Smooth muscle cell (in vitro differentiated cells): ENCODE data around the gene TENT4A. TPM values are rescaled to one million over a fixed set of nuclear protein-coding genes. Genes with fewer than 3 reads are reported as not detected.

Experiments
- DNase-seq: peaks from one replicate; lab custom pipeline; 2025; ENCODE audit not compliant: unreplicated experiment; lab: John Stamatoyannopoulos, UW
- H2AFZ ChIP-seq: fragments of 200-600 bp; sonication (generic); 2 replicates; pipeline ENCODE4 v1.6.0; 2016; ENCODE audit warnings: antibody characterized with exemption, low read depth, mild to moderate bottlenecking
- H3F3A ChIP-seq: fragments of 200-600 bp; sonication (generic); 2 replicates; pipeline ENCODE4 v1.6.0; 2017; ENCODE audit warnings: antibody characterized with exemption, low read depth
- H3K27ac ChIP-seq: fragments of 200-600 bp; sonication (generic); 2 replicates; pipeline ENCODE4 v1.5.1; 2016; ENCODE audit warnings: low read depth, mild to moderate bottlenecking
- H3K27me3 ChIP-seq: fragments of 200-600 bp; sonication (generic); 2 replicates; pipeline ENCODE4 v1.6.1; 2016; ENCODE audit warnings: low read depth, mild to moderate bottlenecking
- H3K36me3 ChIP-seq: fragments of 200-600 bp; sonication (generic); 2 replicates; pipeline ENCODE4 v1.5.1; 2016; ENCODE audit warnings: low read depth
- H3K4me1 ChIP-seq: fragments of 200-600 bp; sonication (generic); 2 replicates; pipeline ENCODE4 v1.5.1; 2016; ENCODE audit warnings: low read depth
- H3K4me2 ChIP-seq: fragments of 200-600 bp; sonication (generic); 2 replicates; pipeline ENCODE4 v1.6.0; 2016; ENCODE audit warnings: mild to moderate bottlenecking
- H3K4me3 ChIP-seq: fragments of 200-600 bp; sonication (generic); 2 replicates; pipeline ENCODE4 v1.5.1; 2016; ENCODE audit warnings: mild to moderate bottlenecking
- H3K79me2 ChIP-seq: fragments of 200-600 bp; sonication (generic); 2 replicates; pipeline ENCODE4 v1.6.0; 2016; ENCODE audit warnings: low read depth, mild to moderate bottlenecking
- H3K9ac ChIP-seq: fragments of 200-600 bp; sonication (generic); 2 replicates; pipeline ENCODE4 v1.6.0; 2016; ENCODE audit warnings: low read depth
- H3K9me3 ChIP-seq: fragments of 200-600 bp; sonication (generic); replicated peaks from 2 replicates; pipeline ENCODE4 v1.5.1; 2016; ENCODE audit warnings: low read depth
- H4K20me1 ChIP-seq: fragments of 200-600 bp; sonication (generic); 2 replicates; pipeline ENCODE4 v1.6.0; 2016; ENCODE audit warnings: low read depth
- WGBS: methylation state at CpG from one replicate; pipeline ENCODE4 v1.1.7; 2016; ENCODE audit warnings: low lambda C conversion rate; 5-methylcytosine and 5-hydroxymethylcytosine counted together
- polyA plus RNA-seq: library from polyadenylated mRNA; unstranded; fragments of >200 nt; fragmentation: Nextera tagmentation; extraction: Ambion mirVana; gene quantifications from 2 replicates; pipeline ENCODE4 v1.2.1, GENCODE V29; 2016
- total RNA-seq: library from RNA; depleted of rRNA; stranded (reverse); fragments of >200 nt; gene quantifications from 2 replicates; pipeline ENCODE4 v1.2.3, GENCODE V29; 2014
- TF ChIP-seq, protein P1 (sequence below): fragments of 200-600 bp; sonication (generic); IDR thresholded peaks from 2 replicates; pipeline ENCODE4 v1.5.1; 2017; ENCODE audit warnings: borderline replicate concordance, mild to moderate bottlenecking, antibody characterized with exemption; ENCODE audit not compliant: insufficient read depth, poor library complexity, severe bottlenecking

TENT4A gene
- total and polyA plus RNA-seq, 2 experiments from 2014 or later, result 10.0 to 16.2 TPM

DNA sequence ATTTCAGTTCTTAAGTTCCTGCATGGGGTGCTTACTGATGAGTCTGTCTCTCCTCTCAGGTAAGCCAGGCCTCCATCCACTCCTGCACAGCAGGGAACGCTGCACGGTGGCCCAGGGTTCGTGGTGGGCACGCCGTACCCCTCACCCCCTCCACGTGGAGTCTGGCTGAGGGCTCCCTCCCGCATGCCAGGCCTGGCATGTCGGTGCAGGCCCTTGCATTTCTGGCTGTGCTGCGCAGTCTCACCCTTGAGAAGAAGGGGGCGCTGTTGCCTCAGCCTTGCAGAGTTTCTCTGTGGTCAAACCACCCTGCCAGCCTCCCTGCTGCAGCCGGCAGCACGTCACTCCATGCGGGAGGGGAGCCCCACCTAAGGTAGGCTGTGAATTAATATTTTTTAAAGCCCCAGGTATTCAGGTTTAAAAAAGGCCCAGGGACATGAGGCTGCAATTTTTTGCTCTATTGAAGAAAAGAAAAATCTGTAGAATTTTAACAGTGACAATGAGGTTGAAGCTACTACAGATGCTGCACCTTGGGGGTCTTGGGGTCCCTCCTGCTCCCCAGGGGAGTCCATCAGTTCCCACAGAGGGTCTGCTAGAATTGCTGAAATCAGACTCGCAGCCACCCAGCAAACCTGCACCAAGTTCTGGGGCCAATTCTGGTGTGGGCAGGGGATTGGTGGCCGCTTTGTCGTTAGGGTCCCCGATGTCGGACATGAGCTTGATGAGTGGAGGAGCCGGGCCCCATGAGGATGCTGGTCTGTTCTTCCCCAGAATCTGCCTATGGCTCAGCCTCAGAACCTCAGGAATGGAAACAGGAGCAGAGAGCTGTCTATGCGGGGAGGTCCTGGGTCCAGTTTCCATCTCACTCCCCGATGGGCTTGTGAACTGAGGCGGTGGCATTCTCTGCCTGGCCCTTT, 52.6 kb downstream of the TENT4A start:
- peak overlapping the region; percentile 57 for H3K4me2 ChIP-seq
- H3K27ac ChIP-seq, result peak overlapping the region; percentile 36

GRCh38 chr5:6766604-6767093, 53.4 kb downstream of the TENT4A start:
- Histone ChIP-seq H3F3A (no peaks in the 10 kb centered on the region), H3K9me3 (no peaks in the 10 kb centered on the region), H3K27me3 (no peaks in the 10 kb centered on the region), H3K27ac (peak overlapping the region; percentile 67), H3K79me2 (no peaks in the 10 kb centered on the region), H4K20me1 (no peaks in the 10 kb centered on the region), H2AFZ (no peak overlapping the region), H3K4me1 (peaks cover 4% of the 10 kb centered on the region), H3K9ac (no peak overlapping the region), H3K4me3 (no peak overlapping the region), H3K4me2 (peak overlapping the region; percentile 23), H3K36me3 (no peaks in the 10 kb centered on the region)
- peak; percentile 57 for DNase-seq
- TF ChIP-seq, protein P1, sequence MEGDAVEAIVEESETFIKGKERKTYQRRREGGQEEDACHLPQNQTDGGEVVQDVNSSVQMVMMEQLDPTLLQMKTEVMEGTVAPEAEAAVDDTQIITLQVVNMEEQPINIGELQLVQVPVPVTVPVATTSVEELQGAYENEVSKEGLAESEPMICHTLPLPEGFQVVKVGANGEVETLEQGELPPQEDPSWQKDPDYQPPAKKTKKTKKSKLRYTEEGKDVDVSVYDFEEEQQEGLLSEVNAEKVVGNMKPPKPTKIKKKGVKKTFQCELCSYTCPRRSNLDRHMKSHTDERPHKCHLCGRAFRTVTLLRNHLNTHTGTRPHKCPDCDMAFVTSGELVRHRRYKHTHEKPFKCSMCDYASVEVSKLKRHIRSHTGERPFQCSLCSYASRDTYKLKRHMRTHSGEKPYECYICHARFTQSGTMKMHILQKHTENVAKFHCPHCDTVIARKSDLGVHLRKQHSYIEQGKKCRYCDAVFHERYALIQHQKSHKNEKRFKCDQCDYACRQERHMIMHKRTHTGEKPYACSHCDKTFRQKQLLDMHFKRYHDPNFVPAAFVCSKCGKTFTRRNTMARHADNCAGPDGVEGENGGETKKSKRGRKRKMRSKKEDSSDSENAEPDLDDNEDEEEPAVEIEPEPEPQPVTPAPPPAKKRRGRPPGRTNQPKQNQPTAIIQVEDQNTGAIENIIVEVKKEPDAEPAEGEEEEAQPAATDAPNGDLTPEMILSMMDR, result no peak
- WGBS, result 51% methylated on average over 12 of the region's 12 CpGs

More for the DNA sequence above, 52.6 kb downstream of the TENT4A start:
- TF ChIP-seq, protein P1, result peak; percentile 82
- Histone ChIP-seq H3K79me2 (no peaks in the 10 kb centered on the region), H3K9me3 (no peaks in the 10 kb centered on the region), H3K9ac (no peak overlapping the region), H3K4me1 (peaks cover 4% of the 10 kb centered on the region), H2AFZ (no peak overlapping the region), H3F3A (no peaks in the 10 kb centered on the region), H4K20me1 (no peaks in the 10 kb centered on the region), H3K4me3 (no peak overlapping the region), H3K27me3 (no peaks in the 10 kb centered on the region), H3K36me3 (no peaks in the 10 kb centered on the region)
- DNase-seq, result peak; percentile 25
- 50% methylated on average over 22 of the region's 22 CpGs for WGBS

DNA sequence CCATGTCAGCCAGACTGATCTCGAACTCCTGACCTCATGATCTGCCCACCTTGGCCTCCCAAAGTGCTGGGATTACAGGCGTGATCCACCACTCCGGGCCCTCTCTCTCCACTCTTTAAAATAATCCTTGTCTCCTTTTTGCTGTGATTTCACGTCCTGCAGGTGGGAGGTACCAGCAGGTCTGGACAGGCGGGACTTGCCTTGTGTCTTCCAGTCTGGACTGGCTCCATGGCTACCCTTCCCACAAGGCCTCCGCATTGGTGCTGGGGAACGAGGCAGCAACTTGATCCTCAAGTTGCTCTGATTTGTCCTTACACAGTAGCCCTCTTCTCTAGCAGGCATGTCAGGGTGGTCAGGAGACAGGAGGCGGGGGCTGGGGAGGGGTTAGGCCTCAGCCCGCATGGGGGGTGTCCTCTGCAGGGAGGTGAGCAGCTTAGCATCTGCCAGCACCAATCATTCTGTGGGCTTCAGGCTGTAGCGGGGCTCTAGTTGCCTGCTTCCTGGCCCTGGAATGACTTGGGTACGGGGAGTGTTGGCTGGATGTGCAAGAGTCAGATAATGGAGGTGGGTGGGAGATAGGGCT, 54.3 kb downstream of the TENT4A start:
- H3K4me2 ChIP-seq, result no peak overlapping the region
- H3K4me1 ChIP-seq, result peaks cover 4% of the 10 kb centered on the region
- TF ChIP-seq, protein P1, result no peak
- no peaks in the 10 kb centered on the region for H4K20me1 ChIP-seq
- no peaks in the 10 kb centered on the region for H3K27me3 ChIP-seq
- no peaks in the 10 kb centered on the region for H3K79me2 ChIP-seq
- WGBS, result 96% methylated on average over 11 of the region's 11 CpGs
- H3K9me3 ChIP-seq, result no peaks in the 10 kb centered on the region
- H2AFZ ChIP-seq, result no peak overlapping the region
- no peak overlapping the region for H3K4me3 ChIP-seq
- H3F3A ChIP-seq, result no peaks in the 10 kb centered on the region
- H3K27ac ChIP-seq, result no peak overlapping the region
- no peak for DNase-seq
- no peaks in the 10 kb centered on the region for H3K36me3 ChIP-seq
- no peak overlapping the region for H3K9ac ChIP-seq
